RCC 7860 (cell line): ENCODE data around the gene FOXO6.

ENCODE experiments used
- DNase-seq: peaks from one replicate; pipeline ENCODE4 v3.0.0-alpha.2; 2015; ENCODE audit warnings: low spot score
- FAIRE-seq: peaks from 2 replicates; lab custom pipeline; 2012; peaks lifted over from hg19 to GRCh38; lab: Jason Lieb, UNC

FOXO6 gene

GRCh38 chr1:41419584-41420295, 58.5 kb downstream of the FOXO6 start:
- DNase-seq (no peak), FAIRE-seq (no peak)

GRCh38 chr1:41420351-41420750, 59.1 kb downstream of the FOXO6 start:
- DNase-seq (no peak), FAIRE-seq (no peak)

- DNase-seq (no peak), FAIRE-seq (no peak)
Measured at GRCh38 chr1:41420860-41421259, 59.6 kb downstream of the FOXO6 start.

- FAIRE-seq (no peak), DNase-seq (no peak)
Measured at GRCh38 chr1:41422306-41422705, 61.1 kb downstream of the FOXO6 start.

GRCh38 chr1:41423511-41424191, 62.4 kb downstream of the FOXO6 start:
- DNase-seq (no peak), FAIRE-seq (no peak)

GRCh38 chr1:41424581-41425118, 63.4 kb downstream of the FOXO6 start:
- FAIRE-seq (no peak), DNase-seq (no peak)

GRCh38 chr1:41425369-41425768, 64.1 kb downstream of the FOXO6 start:
- no peak for FAIRE-seq
- DNase-seq: no peak

- DNase-seq (no peak), FAIRE-seq (no peak)
Measured at GRCh38 chr1:41426201-41426890, 65.1 kb downstream of the FOXO6 start.

GRCh38 chr1:41427122-41427913, 66.1 kb downstream of the FOXO6 start:
- DNase-seq (no peak), FAIRE-seq (no peak)

GRCh38 chr1:41427916-41428737, 66.9 kb downstream of the FOXO6 start:
- DNase-seq (no peak), FAIRE-seq (no peak)

- no peak for DNase-seq
Measured at GRCh38 chr1:41428738-41429640, 67.8 kb downstream of the FOXO6 start.

GRCh38 chr1:41429641-41430035, 68.4 kb downstream of the FOXO6 start:
- FAIRE-seq: no peak

More at GRCh38 chr1:41428738-41429640, 67.8 kb downstream of the FOXO6 start:
- no peak for FAIRE-seq

GRCh38 chr1:41430069-41430468, 68.8 kb downstream of the FOXO6 start:
- FAIRE-seq: no peak
- no peak for DNase-seq

More at GRCh38 chr1:41429641-41430035, 68.4 kb downstream of the FOXO6 start:
- no peak for DNase-seq

- FAIRE-seq (no peak), DNase-seq (no peak)
Measured at GRCh38 chr1:41430582-41430981, 69.3 kb downstream of the FOXO6 start.

GRCh38 chr1:41431490-41432350, 70.5 kb downstream of the FOXO6 start:
- no peak for FAIRE-seq
- no peak for DNase-seq
